ENCODE measurements around the gene DDRGK1.

DNA sequence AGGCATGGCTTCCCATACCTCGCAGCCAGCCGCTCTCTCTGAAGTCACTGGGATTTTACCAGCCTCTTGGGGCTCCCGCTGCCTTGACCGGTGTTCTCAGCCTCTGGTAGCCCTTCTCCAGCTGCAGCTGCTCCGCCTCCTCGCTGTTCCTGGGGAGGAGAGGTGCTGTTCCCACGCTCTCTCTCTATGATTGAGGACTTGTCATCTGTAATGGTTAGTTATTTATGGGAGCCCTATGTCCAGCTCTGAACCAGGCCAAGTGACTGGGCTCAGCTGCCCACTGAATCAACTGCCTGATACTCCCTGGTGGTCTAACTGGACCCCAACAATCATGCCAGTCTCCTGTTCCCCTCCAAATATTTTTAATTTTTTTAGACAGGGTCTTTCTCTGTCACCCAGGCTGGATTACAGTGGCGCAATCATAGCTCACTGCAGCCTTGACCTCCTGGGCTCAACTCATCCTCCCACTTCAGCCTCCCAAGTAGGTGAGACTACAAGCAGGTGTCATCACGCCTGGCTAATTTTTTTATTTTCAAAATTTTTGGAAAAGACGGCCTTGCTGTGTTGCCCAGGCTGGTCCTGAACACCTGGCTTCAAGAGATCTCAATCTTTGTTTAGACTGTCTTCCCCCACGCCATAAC is 39.4 kb upstream of the DDRGK1 start:
- TF ChIP-seq EZH2 (IDR thresholded peaks at IDR 0.05; ENCODE audit: borderline replicate concordance, insufficient read depth, low read length, poor library complexity, severe bottlenecking) = no peak
- TF ChIP-seq, protein P1, sequence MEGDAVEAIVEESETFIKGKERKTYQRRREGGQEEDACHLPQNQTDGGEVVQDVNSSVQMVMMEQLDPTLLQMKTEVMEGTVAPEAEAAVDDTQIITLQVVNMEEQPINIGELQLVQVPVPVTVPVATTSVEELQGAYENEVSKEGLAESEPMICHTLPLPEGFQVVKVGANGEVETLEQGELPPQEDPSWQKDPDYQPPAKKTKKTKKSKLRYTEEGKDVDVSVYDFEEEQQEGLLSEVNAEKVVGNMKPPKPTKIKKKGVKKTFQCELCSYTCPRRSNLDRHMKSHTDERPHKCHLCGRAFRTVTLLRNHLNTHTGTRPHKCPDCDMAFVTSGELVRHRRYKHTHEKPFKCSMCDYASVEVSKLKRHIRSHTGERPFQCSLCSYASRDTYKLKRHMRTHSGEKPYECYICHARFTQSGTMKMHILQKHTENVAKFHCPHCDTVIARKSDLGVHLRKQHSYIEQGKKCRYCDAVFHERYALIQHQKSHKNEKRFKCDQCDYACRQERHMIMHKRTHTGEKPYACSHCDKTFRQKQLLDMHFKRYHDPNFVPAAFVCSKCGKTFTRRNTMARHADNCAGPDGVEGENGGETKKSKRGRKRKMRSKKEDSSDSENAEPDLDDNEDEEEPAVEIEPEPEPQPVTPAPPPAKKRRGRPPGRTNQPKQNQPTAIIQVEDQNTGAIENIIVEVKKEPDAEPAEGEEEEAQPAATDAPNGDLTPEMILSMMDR (IDR thresholded peaks at IDR 0.05; ENCODE audit: poor library complexity, severe bottlenecking) = no peak
- no peak for TF ChIP-seq MXI1 (conservative IDR thresholded peaks at IDR 0.05; ENCODE audit: poor library complexity, severe bottlenecking)
- TF ChIP-seq TAF1 (IDR thresholded peaks at IDR 0.05; ENCODE audit: low read depth) = no peak
- TF ChIP-seq, protein P2, sequence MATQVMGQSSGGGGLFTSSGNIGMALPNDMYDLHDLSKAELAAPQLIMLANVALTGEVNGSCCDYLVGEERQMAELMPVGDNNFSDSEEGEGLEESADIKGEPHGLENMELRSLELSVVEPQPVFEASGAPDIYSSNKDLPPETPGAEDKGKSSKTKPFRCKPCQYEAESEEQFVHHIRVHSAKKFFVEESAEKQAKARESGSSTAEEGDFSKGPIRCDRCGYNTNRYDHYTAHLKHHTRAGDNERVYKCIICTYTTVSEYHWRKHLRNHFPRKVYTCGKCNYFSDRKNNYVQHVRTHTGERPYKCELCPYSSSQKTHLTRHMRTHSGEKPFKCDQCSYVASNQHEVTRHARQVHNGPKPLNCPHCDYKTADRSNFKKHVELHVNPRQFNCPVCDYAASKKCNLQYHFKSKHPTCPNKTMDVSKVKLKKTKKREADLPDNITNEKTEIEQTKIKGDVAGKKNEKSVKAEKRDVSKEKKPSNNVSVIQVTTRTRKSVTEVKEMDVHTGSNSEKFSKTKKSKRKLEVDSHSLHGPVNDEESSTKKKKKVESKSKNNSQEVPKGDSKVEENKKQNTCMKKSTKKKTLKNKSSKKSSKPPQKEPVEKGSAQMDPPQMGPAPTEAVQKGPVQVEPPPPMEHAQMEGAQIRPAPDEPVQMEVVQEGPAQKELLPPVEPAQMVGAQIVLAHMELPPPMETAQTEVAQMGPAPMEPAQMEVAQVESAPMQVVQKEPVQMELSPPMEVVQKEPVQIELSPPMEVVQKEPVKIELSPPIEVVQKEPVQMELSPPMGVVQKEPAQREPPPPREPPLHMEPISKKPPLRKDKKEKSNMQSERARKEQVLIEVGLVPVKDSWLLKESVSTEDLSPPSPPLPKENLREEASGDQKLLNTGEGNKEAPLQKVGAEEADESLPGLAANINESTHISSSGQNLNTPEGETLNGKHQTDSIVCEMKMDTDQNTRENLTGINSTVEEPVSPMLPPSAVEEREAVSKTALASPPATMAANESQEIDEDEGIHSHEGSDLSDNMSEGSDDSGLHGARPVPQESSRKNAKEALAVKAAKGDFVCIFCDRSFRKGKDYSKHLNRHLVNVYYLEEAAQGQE (IDR thresholded peaks at IDR 0.05; ENCODE audit: borderline replicate concordance) = no peak
- no peak for TF ChIP-seq POLR2AphosphoS5 (IDR thresholded peaks at IDR 0.05)
- TF ChIP-seq RAD21 (conservative IDR thresholded peaks at IDR 0.05) = no peak
- no peak for TF ChIP-seq EP300 (conservative IDR thresholded peaks at IDR 0.05; ENCODE audit: poor library complexity, severe bottlenecking)
- TF ChIP-seq SMC3 (conservative IDR thresholded peaks at IDR 0.05; ENCODE audit: poor library complexity) = no peak
